Measurements from ENCODE around the gene ATPAF2. TPM values are rescaled to one million over a fixed set of nuclear protein-coding genes. Genes with fewer than 3 reads are reported as not detected.

Gene ATPAF2
- polyA plus RNA-seq, 2 of the 4 experiments (the other 2 are of a cell fraction): 20.0 to 21.4 TPM

- 76% methylated on average over 4 of the region's 4 CpGs for WGBS (ENCODE audit: missing lambda C conversion rate)
- Histone ChIP-seq H3K4me1 (peaks cover 8% of the 10 kb centered on the region), H3K4me2 (no peak overlapping the region), H3K4me3 (no peak overlapping the region), H3K27ac (no peak overlapping the region), H3K9me3 (no peaks in the 10 kb centered on the region)
- POLR2A ChIA-PET: no interaction called here
- CTCF ChIA-PET: interaction anchor here (0.7 to 1.4 kb wide), 3 partner anchors 9 to 15 kb away, joined by 3 read pairs; no protein-coding TSS in a partner anchor
- no peak for TF ChIP-seq HOXA7 (CRISPR knock-in tag; IDR thresholded peaks at IDR 0.05)
- TF ChIP-seq, protein P1, sequence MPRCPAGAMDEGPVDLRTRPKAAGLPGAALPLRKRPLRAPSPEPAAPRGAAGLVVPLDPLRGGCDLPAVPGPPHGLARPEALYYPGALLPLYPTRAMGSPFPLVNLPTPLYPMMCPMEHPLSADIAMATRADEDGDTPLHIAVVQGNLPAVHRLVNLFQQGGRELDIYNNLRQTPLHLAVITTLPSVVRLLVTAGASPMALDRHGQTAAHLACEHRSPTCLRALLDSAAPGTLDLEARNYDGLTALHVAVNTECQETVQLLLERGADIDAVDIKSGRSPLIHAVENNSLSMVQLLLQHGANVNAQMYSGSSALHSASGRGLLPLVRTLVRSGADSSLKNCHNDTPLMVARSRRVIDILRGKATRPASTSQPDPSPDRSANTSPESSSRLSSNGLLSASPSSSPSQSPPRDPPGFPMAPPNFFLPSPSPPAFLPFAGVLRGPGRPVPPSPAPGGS (IDR thresholded peaks at IDR 0.05): no peak
- FAIRE-seq (no peak), DNase-seq (ENCODE audit: low read depth in 1 of 2, low spot score in 1 of 2) (no peak), ATAC-seq (no peak)
Observed at GRCh38 chr17:18084256-18084655, 45.3 kb upstream of the ATPAF2 start.

DNA sequence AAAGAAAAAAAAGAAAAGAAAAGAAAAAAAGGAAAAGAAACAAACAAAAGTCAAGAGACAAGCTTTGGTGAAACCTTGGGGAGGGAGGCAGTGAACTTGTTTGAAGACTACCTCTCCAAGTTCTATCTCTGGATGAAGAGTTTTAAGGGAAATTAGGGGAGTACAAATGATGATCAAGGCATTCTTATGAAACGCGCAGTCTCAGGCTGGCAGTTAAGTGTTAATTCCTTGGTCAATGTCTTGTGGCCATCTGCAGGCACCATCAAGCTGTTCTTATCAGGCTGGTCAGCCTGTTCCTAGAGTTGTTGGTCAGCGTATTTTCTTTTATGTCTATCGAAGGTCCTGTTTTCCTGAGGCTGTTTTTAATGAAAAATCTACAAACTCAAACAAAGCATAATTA is 40.6 kb upstream of the ATPAF2 start:
- DNase-seq (ENCODE audit: low read depth in 1 of 2, low spot score in 1 of 2) (no peak), FAIRE-seq (no peak), ATAC-seq (no peak)
- H3K27ac ChIP-seq: no peak overlapping the region
- TF ChIP-seq CBX8 (IDR thresholded peaks at IDR 0.05) (no peak), ZSCAN20 (CRISPR knock-in tag; IDR thresholded peaks at IDR 0.05) (no peak), CBX2 (IDR thresholded peaks at IDR 0.05; ENCODE audit: borderline replicate concordance, low read depth) (no peak), SMC3 (IDR thresholded peaks at IDR 0.05) (no peak), NR3C1 (IDR thresholded peaks at IDR 0.05) (no peak), RFX5 (IDR thresholded peaks at IDR 0.05) (no peak), CEBPB (IDR thresholded peaks at IDR 0.05) (no peak), NFE2L2 (conservative IDR thresholded peaks at IDR 0.05; ENCODE audit: low read length) (no peak), BHLHE40 (IDR thresholded peaks at IDR 0.05; ENCODE audit: low read depth, low read length) (no peak), HOXB13 (CRISPR knock-in tag; IDR thresholded peaks at IDR 0.05; ENCODE audit: low read depth) (no peak), TP53 (CRISPR knock-in tag; IDR thresholded peaks at IDR 0.05) (no peak), PBX3 (IDR thresholded peaks at IDR 0.05) (no peak), CHD4 (IDR thresholded peaks at IDR 0.05; ENCODE audit: borderline replicate concordance) (no peak), EHMT2 (IDR thresholded peaks at IDR 0.05; ENCODE audit: low read depth) (no peak), EHF (CRISPR knock-in tag; IDR thresholded peaks at IDR 0.05) (no peak)
- TF ChIP-seq, protein P2, sequence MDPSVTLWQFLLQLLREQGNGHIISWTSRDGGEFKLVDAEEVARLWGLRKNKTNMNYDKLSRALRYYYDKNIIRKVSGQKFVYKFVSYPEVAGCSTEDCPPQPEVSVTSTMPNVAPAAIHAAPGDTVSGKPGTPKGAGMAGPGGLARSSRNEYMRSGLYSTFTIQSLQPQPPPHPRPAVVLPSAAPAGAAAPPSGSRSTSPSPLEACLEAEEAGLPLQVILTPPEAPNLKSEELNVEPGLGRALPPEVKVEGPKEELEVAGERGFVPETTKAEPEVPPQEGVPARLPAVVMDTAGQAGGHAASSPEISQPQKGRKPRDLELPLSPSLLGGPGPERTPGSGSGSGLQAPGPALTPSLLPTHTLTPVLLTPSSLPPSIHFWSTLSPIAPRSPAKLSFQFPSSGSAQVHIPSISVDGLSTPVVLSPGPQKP (IDR thresholded peaks at IDR 0.05; ENCODE audit: low read depth, low read length): no peak
- TF ChIP-seq, protein P3, sequence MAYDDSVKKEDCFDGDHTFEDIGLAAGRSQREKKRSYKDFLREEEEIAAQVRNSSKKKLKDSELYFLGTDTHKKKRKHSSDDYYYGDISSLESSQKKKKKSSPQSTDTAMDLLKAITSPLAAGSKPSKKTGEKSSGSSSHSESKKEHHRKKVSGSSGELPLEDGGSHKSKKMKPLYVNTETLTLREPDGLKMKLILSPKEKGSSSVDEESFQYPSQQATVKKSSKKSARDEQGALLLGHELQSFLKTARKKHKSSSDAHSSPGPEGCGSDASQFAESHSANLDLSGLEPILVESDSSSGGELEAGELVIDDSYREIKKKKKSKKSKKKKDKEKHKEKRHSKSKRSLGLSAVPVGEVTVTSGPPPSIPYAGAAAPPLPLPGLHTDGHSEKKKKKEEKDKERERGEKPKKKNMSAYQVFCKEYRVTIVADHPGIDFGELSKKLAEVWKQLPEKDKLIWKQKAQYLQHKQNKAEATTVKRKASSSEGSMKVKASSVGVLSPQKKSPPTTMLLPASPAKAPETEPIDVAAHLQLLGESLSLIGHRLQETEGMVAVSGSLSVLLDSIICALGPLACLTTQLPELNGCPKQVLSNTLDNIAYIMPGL (CRISPR knock-in tag; IDR thresholded peaks at IDR 0.05; ENCODE audit: borderline replicate concordance): no peak
- H3K4me3 ChIP-seq: no peak overlapping the region
- WGBS (ENCODE audit: missing lambda C conversion rate): 78% methylated on average over 4 of the region's 4 CpGs
- no peak overlapping the region for H3K4me2 ChIP-seq
- no peaks in the 10 kb centered on the region for H3K9me3 ChIP-seq
- POLR2A ChIA-PET: no interaction called here
- CTCF ChIA-PET: interaction anchor here (1.2 kb wide), 1 partner anchor 8 kb away, joined by 5 read pairs; the partner anchor contains the start of gene DRG2
- H3K4me1 ChIP-seq: peaks cover 6% of the 10 kb centered on the region; the same call in 1 of the 3 replicates

- Histone ChIP-seq H3K27ac (no peak overlapping the region), H3K4me1 (peaks cover 6% of the 10 kb centered on the region; the same call in 1 of the 3 replicates), H3K9me3 (no peaks in the 10 kb centered on the region), H3K4me2 (no peak overlapping the region), H3K4me3 (no peak overlapping the region)
- POLR2A ChIA-PET: no interaction called here
- 74% methylated on average over 7 of the region's 7 CpGs for WGBS (ENCODE audit: missing lambda C conversion rate)
- TF ChIP-seq FOSL2 (IDR thresholded peaks at IDR 0.05) (no peak), FOSL2 (CRISPR knock-in tag; IDR thresholded peaks at IDR 0.05) (no peak), TFCP2L1 (CRISPR knock-in tag; IDR thresholded peaks at IDR 0.05) (no peak), USF2 (IDR thresholded peaks at IDR 0.05) (no peak), RARB (CRISPR knock-in tag; IDR thresholded peaks at IDR 0.05) (no peak), ZNF302 (CRISPR knock-in tag; IDR thresholded peaks at IDR 0.05) (no peak), CBX2 (IDR thresholded peaks at IDR 0.05; ENCODE audit: borderline replicate concordance, low read depth) (no peak), FOSB (CRISPR knock-in tag; IDR thresholded peaks at IDR 0.05) (no peak), CBX8 (IDR thresholded peaks at IDR 0.05) (no peak)
- TF ChIP-seq, protein P4, sequence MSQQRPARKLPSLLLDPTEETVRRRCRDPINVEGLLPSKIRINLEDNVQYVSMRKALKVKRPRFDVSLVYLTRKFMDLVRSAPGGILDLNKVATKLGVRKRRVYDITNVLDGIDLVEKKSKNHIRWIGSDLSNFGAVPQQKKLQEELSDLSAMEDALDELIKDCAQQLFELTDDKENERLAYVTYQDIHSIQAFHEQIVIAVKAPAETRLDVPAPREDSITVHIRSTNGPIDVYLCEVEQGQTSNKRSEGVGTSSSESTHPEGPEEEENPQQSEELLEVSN (IDR thresholded peaks at IDR 0.05; ENCODE audit: borderline replicate concordance, low read depth): no peak
- TF ChIP-seq, protein P3 (CRISPR knock-in tag; IDR thresholded peaks at IDR 0.05; ENCODE audit: borderline replicate concordance): no peak
- DNase-seq (ENCODE audit: low read depth in 1 of 2, low spot score in 1 of 2) (no peak), FAIRE-seq (no peak), ATAC-seq (peak in 1 of 2 experiments; percentile 33; a peak in 2 of 6 replicates)
- CTCF ChIA-PET: interaction anchor here (1.0 to 2.1 kb wide), 3 partner anchors 10 to 158 kb away, joined by 3 to 6 read pairs (median 3); no protein-coding TSS in a partner anchor
Observed at GRCh38 chr17:18076936-18077335, 38.0 kb upstream of the ATPAF2 start.
